Mucosa of descending colon (tissue), 3 donors: ENCODE data around the gene BMP5. TPM values are rescaled to one million over a fixed set of nuclear protein-coding genes. Genes with fewer than 3 reads are reported as not detected.
"Not testable (repeated sequence)": the region's sequence is repeated elsewhere in the genome, so short reads cannot be mapped to it uniquely, and the experiment has no call there.

Experiments
- ATAC-seq: fragments of 200-7000 bp; cut with Tn5 transposase; one replicate; pipeline ENCODE4 v1.9.1; 2020; ENCODE audit warnings: mild to moderate bottlenecking, moderate library complexity
- DNase-seq, 3 donors: peaks; one replicate each; pipeline ENCODE4 v3.0.0-alpha.2; 2020
- H3K36me3 ChIP-seq: fragments of 200-600 bp; one replicate; pipeline ENCODE4 v1.8.0; 2021; ENCODE audit warnings: low read depth, mild to moderate bottlenecking
- H3K4me1 ChIP-seq: fragments of 200-600 bp; one replicate; pipeline ENCODE4 v1.8.0; 2021; ENCODE audit warnings: low read depth, mild to moderate bottlenecking
- H3K4me3 ChIP-seq: fragments of 200-600 bp; one replicate; pipeline ENCODE4 v1.8.0; 2021; ENCODE audit warnings: mild to moderate bottlenecking
- H3K9me3 ChIP-seq: fragments of 200-600 bp; one replicate; pipeline ENCODE4 v1.8.0; 2021; ENCODE audit warnings: mild to moderate bottlenecking
- CTCF ChIP-seq: fragments of 200-600 bp; IDR thresholded peaks from one replicate; pipeline ENCODE4 v1.8.0; 2022; ENCODE audit warnings: antibody characterized with exemption, mild to moderate bottlenecking
- intact Hi-C, 2 donors: fragments of 100-400 bp; cut with DNase I in 1 of 2; cut with micrococcal nuclease in 1 of 2; formaldehyde crosslinking; loops; one replicate each; pipeline versions ENCODE4 v1.11.0 to v1.11.1; 2022; cut with DNase I, micrococcal nuclease
- total RNA-seq, 3 donors: library from RNA; stranded (reverse); fragmentation: NEBNext Ultra II Directional in 2 of 3; extraction: Animal tissue kit (Norgen Biotek cat#: 25700) in 2 of 3; gene quantifications; one replicate each; pipeline versions ENCODE4 v1.2.1 to v1.2.4, GENCODE V29; 2021 to 2023
- donor health status: DM: no; HTN: no; CAD: no; lungs with moderate emphysema.
- donor health status: DM: no; HTN: no; CAD: no.
- donor health status: DM: no; HTN: yes; CAD: no.

The BMP5 gene
- total RNA-seq, 3 donors from 2014 or later, result 1.6 to 3.4 (median 3.3) TPM

GRCh38 chr6:55916188-55916587 is 40.8 kb upstream of the BMP5 start:
- no peak for DNase-seq
- H3K4me3 ChIP-seq, result no peak overlapping the region
- intact Hi-C loops, result no loop called here
- H3K36me3 ChIP-seq, result no peaks in the 10 kb centered on the region
- no peak for TF ChIP-seq CTCF
- ATAC-seq, result no peak
- no peaks in the 10 kb centered on the region for H3K4me1 ChIP-seq
- no peaks in the 10 kb centered on the region for H3K9me3 ChIP-seq

- Histone ChIP-seq H3K4me3 (no peak overlapping the region), H3K4me1 (no peaks in the 10 kb centered on the region), H3K9me3 (no peaks in the 10 kb centered on the region), H3K36me3 (no peaks in the 10 kb centered on the region)
- DNase-seq (no peak), ATAC-seq (no peak)
- no peak for TF ChIP-seq CTCF
- intact Hi-C loops, result no loop called here
Observed at GRCh38 chr6:55913228-55914195, 38.1 kb upstream of the BMP5 start.

GRCh38 chr6:55910466-55910865 is 35.1 kb upstream of the BMP5 start:
- intact Hi-C loops, ATAC-seq, H3K9me3 ChIP-seq, H3K4me1 ChIP-seq, H3K4me3 ChIP-seq, H3K36me3 ChIP-seq, DNase-seq: not testable (repeated sequence)

- H3K4me1 ChIP-seq, DNase-seq, intact Hi-C loops, ATAC-seq, H3K36me3 ChIP-seq, H3K4me3 ChIP-seq, H3K9me3 ChIP-seq: not testable (repeated sequence)
Observed at GRCh38 chr6:55909911-55910310, 34.5 kb upstream of the BMP5 start.

- intact Hi-C loops, result no loop called here
- H3K36me3 ChIP-seq, result no peaks in the 10 kb centered on the region
- DNase-seq (no peak), ATAC-seq (no peak)
- H3K4me3 ChIP-seq, result no peak overlapping the region
- H3K4me1 ChIP-seq, result no peaks in the 10 kb centered on the region
- no peaks in the 10 kb centered on the region for H3K9me3 ChIP-seq
- no peak for TF ChIP-seq CTCF
Observed at GRCh38 chr6:55902796-55903195, 27.4 kb upstream of the BMP5 start.

GRCh38 chr6:55901765-55902270 is 26.4 kb upstream of the BMP5 start:
- intact Hi-C loops, result no loop called here
- ATAC-seq, result no peak
- Histone ChIP-seq H3K36me3 (no peaks in the 10 kb centered on the region), H3K4me1 (no peaks in the 10 kb centered on the region), H3K4me3 (no peak overlapping the region), H3K9me3 (no peaks in the 10 kb centered on the region)
- no peak for TF ChIP-seq CTCF
- DNase-seq, result no peak
